Measurements from ENCODE around the gene OR10J1.

The OR10J1 gene

DNA sequence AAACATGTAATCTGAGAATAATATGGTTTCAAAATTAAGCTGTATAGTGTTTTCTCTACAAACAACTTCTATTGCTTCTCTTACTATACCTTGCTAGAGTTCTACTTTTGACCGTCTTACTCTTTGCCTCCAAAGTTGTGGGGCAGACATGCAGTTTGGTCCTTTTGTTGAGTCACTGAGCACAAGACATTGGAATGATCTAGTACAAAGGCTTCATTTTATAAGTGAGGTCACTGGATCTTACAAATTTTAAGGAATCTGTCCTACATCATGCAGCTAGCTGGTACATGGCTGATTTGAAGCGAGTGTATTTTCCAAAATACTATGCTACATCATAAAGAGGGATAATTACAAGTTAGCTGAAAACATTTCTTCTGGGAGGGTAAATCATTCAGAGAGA lies 28.8 kb downstream of the OR10J1 start:
- Histone ChIP-seq H3F3A (ENCODE audit: control insufficient read depth, insufficient read depth) (no peaks in the 10 kb centered on the region), H3K36me3 (ENCODE audit: control insufficient read depth, low read length) (no peaks in the 10 kb centered on the region), H3K4me2 (ENCODE audit: low read length) (no peak overlapping the region), H3K9me3 (ENCODE audit: control insufficient read depth, insufficient read depth, low read length) (no peaks in the 10 kb centered on the region), H3K9me2 (replicated peaks; ENCODE audit: control insufficient read depth, low read length) (no peaks in the 10 kb centered on the region), H3K27ac (ENCODE audit: low read depth, low read length) (no peak overlapping the region), H3K79me2 (ENCODE audit: control insufficient read depth, low read length) (no peaks in the 10 kb centered on the region), H4K20me1 (ENCODE audit: control insufficient read depth, insufficient read depth, low read depth, low read length) (no peaks in the 10 kb centered on the region), H3K4me3 (ENCODE audit: low read length) (no peak overlapping the region), H3K27me3 (ENCODE audit: control insufficient read depth, low read length) (no peaks in the 10 kb centered on the region), H3K4me1 (ENCODE audit: control insufficient read depth, low read length) (no peaks in the 10 kb centered on the region)
- TF ChIP-seq, protein P1, sequence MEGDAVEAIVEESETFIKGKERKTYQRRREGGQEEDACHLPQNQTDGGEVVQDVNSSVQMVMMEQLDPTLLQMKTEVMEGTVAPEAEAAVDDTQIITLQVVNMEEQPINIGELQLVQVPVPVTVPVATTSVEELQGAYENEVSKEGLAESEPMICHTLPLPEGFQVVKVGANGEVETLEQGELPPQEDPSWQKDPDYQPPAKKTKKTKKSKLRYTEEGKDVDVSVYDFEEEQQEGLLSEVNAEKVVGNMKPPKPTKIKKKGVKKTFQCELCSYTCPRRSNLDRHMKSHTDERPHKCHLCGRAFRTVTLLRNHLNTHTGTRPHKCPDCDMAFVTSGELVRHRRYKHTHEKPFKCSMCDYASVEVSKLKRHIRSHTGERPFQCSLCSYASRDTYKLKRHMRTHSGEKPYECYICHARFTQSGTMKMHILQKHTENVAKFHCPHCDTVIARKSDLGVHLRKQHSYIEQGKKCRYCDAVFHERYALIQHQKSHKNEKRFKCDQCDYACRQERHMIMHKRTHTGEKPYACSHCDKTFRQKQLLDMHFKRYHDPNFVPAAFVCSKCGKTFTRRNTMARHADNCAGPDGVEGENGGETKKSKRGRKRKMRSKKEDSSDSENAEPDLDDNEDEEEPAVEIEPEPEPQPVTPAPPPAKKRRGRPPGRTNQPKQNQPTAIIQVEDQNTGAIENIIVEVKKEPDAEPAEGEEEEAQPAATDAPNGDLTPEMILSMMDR (IDR thresholded peaks at IDR 0.05; ENCODE audit: low read depth, low read length, poor library complexity, severe bottlenecking), result no peak
- TF ChIP-seq EZH2phosphoT487 (IDR thresholded peaks at IDR 0.05; ENCODE audit: borderline replicate concordance, low read length), result no peak

DNA sequence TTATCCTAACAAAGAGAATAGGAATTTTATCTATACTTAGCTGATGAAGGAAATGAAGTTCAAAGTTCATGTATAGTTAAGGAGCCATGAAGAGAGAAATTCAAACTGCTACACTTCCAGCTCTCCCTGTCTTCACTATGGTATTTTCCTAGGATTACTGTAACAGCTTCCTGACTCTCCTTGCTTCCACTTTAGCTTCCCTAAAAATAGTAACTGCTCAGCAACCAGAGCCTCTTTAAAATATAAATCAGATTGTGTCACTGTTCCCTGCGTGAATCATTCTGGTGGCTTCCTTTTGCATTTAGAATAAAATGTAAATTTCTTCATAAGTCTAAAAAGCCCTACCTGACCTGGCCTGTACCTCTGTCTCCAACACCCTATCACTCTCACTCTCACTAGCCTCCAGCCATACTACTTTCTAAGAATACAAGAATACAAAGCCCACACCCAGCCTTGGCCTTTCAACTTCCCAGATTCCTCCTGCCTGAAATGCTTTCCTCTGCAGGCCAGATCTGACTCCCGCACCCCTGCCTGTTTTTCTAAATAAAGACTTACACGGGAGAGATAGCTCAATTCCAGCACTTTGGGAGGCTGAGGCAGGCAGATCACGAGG lies 30.5 kb downstream of the OR10J1 start:
- TF ChIP-seq, protein P1 (IDR thresholded peaks at IDR 0.05; ENCODE audit: low read depth, low read length, poor library complexity, severe bottlenecking), result no peak
- TF ChIP-seq EZH2phosphoT487 (IDR thresholded peaks at IDR 0.05; ENCODE audit: borderline replicate concordance, low read length), result no peak
- Histone ChIP-seq H3K4me1 (ENCODE audit: control insufficient read depth, low read length) (no peaks in the 10 kb centered on the region), H3K27me3 (ENCODE audit: control insufficient read depth, low read length) (no peaks in the 10 kb centered on the region), H3K27ac (ENCODE audit: low read depth, low read length) (no peak overlapping the region), H3K9me2 (replicated peaks; ENCODE audit: control insufficient read depth, low read length) (no peaks in the 10 kb centered on the region), H4K20me1 (ENCODE audit: control insufficient read depth, insufficient read depth, low read depth, low read length) (no peaks in the 10 kb centered on the region), H3K4me2 (ENCODE audit: low read length) (no peak overlapping the region), H3K79me2 (ENCODE audit: control insufficient read depth, low read length) (no peaks in the 10 kb centered on the region), H3K36me3 (ENCODE audit: control insufficient read depth, low read length) (no peaks in the 10 kb centered on the region), H3F3A (ENCODE audit: control insufficient read depth, insufficient read depth) (no peaks in the 10 kb centered on the region), H3K4me3 (ENCODE audit: low read length) (no peak overlapping the region), H3K9me3 (ENCODE audit: control insufficient read depth, insufficient read depth, low read length) (no peaks in the 10 kb centered on the region)

DNA sequence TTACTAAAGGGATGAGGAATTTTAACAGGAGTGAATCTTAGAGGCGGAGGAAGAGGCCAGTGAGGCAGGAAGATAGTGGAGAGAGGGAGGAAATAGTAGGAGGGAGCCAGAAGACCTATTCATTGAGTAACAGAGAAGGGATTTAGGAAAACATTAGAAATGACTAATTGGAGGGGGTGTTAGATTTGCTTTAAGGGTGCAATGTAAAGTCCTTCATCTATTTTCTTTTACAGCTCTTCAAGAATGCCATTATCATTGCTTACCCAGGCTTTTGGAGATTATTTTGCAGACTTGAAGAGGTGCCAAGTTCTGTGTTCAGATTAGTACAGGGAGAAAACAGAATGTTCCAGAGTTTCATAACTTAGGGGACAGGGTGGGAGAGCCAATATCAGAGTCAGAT lies 33.8 kb downstream of the OR10J1 start:
- no peaks in the 10 kb centered on the region for H3K9me2 ChIP-seq (replicated peaks; ENCODE audit: control insufficient read depth, low read length)

More for the DNA sequence above, 33.8 kb downstream of the OR10J1 start:
- no peak overlapping the region for H3K4me2 ChIP-seq (ENCODE audit: low read length)
- no peaks in the 10 kb centered on the region for H3K36me3 ChIP-seq (ENCODE audit: control insufficient read depth, low read length)
- no peak overlapping the region for H3K4me3 ChIP-seq (ENCODE audit: low read length)
- H3K79me2 ChIP-seq (ENCODE audit: control insufficient read depth, low read length), result no peaks in the 10 kb centered on the region
- no peak overlapping the region for H3K27ac ChIP-seq (ENCODE audit: low read depth, low read length)
- no peaks in the 10 kb centered on the region for H3K4me1 ChIP-seq (ENCODE audit: control insufficient read depth, low read length)
- H3F3A ChIP-seq (ENCODE audit: control insufficient read depth, insufficient read depth), result no peaks in the 10 kb centered on the region
- TF ChIP-seq, protein P1 (IDR thresholded peaks at IDR 0.05; ENCODE audit: low read depth, low read length, poor library complexity, severe bottlenecking), result no peak
- no peak for TF ChIP-seq EZH2phosphoT487 (IDR thresholded peaks at IDR 0.05; ENCODE audit: borderline replicate concordance, low read length)
- H3K27me3 ChIP-seq (ENCODE audit: control insufficient read depth, low read length), result no peaks in the 10 kb centered on the region
- no peaks in the 10 kb centered on the region for H3K9me3 ChIP-seq (ENCODE audit: control insufficient read depth, insufficient read depth, low read length)
- no peaks in the 10 kb centered on the region for H4K20me1 ChIP-seq (ENCODE audit: control insufficient read depth, insufficient read depth, low read depth, low read length)
